Spleen (tissue), 7 donors: ENCODE results near the gene SUMO4.

Source experiments
- CTCF ChIP-seq, 11 experiments: fragments of 200-600 bp in 7 of 11; fragments of 450-650 bp in 4 of 11; sonication (generic) in 4 of 11; IDR thresholded peaks in 8 of 11; conservative IDR thresholded peaks in 3 of 11; 1 replicate in 7 of 11; 2 replicates in 4 of 11; pipeline versions ENCODE4 v1.4.0 to v1.8.0; 2016 to 2021; ENCODE audit warnings: antibody characterized with exemption in 11 of 11, inconsistent platforms in 4 of 11, mild to moderate bottlenecking in 1 of 11
- POLR2AphosphoS5 ChIP-seq, 3 donors: sonication (generic); formaldehyde crosslinking; IDR thresholded peaks; one replicate each; pipeline ENCODE4 v1.5.1; 2017; ENCODE audit warnings: antibody characterized with exemption in 3 of 3
- donor health status: DM: no; HTN: no; CAD: no; lungs with moderate emphysema.
- donor health status: DM: no; HTN: no; CAD: no.
- donor health status: DM: no; HTN: no; CAD: no.

- TF ChIP-seq CTCF (IDR thresholded peaks at IDR 0.05 in 8 of 11, conservative IDR thresholded peaks at IDR 0.05 in 3 of 11) (no peak), POLR2AphosphoS5 (IDR thresholded peaks at IDR 0.05) (no peak)
Observed at GRCh38 chr6:149403534-149403933, 3.5 kb downstream of the SUMO4 start.
